GM21526 (cell line): ENCODE measurements around the gene TYRP1.

Source experiments
- ATAC-seq: cut with Tn5 transposase; IDR thresholded peaks from one replicate; pipeline ENCODE4 v1.9.1; 2021; ENCODE audit warnings: moderate library complexity; ENCODE audit not compliant: unreplicated experiment, low FRiP score

TYRP1 gene

DNA sequence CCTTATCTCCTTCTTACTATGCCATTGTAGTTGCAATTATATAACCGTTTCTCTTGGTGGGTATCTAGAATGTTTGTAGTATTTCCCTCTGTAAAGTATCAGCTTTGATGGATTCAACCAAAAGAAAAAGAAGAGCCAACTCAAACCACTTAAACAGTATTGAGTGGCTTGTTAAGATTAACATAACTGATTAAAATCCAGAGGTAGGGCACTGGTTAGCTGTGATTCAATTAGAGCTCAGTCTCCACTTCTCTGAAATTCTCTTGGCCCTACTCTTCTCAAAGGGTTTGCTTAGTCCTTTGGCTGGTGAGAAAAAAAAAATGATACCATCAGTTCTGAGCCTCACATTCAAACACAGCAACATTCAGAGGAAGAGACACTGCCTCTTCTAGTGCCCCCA is 37.0 kb downstream of the TYRP1 start:
- no peak for ATAC-seq

DNA sequence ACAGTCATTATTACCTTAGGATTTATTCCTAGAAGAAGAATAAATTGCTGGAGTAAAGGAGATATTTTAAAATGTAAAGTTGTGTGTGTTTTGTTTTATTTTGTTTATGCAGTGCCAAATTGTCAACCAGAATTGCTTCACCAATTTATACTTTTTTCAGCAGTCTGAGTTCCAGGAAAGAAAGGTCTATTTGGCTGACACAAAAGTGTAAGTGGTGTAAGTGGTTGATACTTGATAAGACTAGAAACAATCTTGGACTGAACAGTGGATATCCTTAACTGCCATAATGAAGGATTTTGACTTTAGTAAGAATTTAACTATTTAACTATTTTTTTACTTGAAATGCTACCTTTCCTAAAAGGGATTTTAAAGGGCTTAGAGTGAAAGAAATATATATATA is 37.7 kb downstream of the TYRP1 start:
- ATAC-seq: no peak

DNA sequence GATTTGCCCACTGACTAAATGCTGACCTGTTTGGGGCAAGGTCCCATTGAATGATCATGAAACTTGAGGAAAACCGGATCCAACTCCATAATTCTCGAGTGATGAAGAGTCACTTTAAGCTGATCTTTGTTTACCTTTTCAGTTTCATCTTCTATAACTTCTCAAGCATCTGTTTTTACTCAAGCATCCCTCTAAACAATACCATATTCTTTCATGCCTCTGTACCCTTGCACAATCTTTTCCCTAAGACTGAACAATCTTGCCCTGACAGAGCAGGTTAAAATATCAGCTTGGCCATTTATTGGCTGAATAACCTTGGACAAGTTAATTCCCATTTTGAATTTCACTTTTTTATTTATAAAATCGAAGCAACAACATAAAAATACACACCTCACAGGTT is 39.8 kb downstream of the TYRP1 start:
- no peak for ATAC-seq

DNA sequence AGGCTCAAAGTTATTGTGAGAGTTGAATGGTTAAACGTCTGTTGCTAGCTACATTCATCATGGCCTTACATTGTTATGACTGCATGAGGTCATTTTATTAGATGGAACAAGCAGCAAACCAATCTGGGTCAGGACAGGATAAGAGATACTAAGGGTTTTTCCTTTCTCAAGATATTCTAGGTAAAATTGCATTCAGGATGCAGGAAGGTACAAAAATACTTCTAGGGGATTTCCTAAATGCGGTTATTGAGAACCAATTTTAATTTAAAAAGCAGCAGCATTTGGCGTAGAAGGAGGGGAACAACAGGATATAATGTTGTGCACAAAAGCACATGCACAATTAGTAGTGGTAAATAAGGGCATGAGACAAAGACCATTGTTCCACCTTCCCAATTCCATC is 42.5 kb downstream of the TYRP1 start:
- ATAC-seq: no peak

DNA sequence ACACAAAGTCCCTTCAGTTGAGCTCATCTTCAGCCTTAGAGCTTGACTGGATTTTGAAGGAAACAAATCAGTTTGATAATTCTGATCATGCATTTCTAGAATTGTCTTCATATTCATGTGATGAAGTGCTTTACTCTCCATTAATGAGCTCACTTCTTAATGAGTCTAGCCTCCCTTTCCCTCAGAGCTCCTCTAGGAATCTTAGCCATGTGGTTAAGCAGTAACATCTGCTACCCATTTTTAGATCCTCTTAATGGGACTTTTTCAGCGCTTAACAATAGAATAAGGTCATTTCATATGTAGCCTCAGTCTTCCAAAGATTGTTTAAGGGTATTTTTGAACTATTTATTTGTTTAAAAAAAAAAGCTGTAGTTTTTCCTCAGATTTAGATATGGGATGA is 44.7 kb downstream of the TYRP1 start:
- no peak for ATAC-seq

DNA sequence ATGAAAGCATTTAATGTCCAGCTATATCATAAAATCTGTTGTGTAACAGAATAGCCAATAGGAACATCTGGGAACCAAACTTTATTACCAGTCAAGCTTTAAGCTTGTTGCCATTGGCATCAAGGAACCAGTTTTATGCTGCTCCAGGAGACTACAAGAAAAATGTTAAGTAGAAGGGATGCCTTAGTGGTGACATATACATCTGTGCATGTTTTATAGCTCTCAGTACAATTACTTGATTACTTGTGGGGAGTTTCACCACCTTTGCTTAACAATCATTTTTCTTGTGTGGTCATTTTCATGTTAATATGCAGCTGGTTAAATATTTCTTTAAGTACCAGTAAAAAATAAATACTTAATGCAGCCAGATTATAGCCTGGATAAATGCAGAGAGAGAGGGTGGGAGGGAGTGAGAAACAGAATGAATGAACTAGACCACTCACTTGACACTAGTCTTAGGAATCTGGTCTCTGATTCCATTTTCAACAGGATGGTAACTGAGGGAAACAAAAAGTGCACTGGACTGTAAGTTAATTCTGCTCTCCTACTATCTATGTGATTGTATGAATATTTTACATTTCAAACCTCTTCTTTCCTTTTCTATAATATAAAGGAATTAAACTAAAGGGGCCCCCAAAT is 45.9 kb downstream of the TYRP1 start:
- no peak for ATAC-seq

DNA sequence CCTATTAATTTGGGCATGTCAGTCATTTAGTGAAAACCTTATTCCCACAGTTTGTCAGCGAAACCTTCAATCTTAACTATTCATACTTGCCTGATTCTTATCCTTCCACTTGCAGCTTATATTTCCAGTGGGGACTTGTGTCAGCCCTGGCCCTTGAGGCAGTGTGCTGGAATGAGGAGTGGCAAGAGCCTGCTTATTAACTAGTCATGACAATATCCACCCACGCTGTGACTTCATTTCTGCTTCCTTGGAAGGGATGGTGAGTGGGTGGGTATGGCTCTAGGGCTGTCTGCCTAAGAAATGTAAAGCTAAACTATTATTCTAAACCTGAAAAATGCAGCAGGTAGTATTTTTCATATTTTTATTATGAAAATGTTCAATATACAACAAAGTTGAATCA is 47.7 kb downstream of the TYRP1 start:
- no peak for ATAC-seq

DNA sequence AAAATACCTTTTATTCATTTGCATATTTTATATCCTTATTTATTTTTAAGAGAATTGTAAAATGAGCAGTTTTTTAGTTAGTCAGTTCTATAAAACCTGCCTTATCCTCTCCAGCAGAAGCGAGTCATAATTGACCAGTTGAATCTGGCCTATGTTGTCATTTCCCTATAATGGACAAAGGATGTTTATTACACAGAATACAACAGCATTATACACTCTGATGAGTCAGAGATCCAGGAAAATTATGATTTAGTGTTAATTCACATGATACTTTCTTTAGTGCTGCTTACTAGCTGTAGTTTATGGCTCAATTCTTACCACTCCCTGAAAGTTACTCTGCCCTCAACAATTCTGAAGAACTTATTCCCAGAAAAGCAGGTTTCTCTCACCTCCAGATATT is 54.8 kb downstream of the TYRP1 start:
- no peak for ATAC-seq

DNA sequence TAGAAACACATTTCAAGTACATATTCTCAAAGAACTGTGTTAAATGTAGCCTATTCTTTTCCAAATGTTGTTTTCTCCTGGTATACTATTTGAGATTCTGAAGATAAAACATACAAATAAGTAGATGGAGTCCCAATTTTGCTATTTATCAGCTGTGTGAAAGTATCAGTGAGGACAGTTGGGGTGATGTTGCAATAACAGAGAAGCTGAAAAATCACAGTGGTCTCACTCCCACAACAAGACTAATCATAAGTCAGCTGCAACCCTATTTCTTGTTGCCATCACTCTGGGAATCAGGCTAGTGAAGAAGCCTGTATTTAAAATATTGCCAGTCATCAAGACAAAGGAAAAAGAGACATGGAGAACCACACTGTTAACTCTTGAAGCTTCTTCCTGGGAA is 55.8 kb downstream of the TYRP1 start:
- ATAC-seq: no peak

DNA sequence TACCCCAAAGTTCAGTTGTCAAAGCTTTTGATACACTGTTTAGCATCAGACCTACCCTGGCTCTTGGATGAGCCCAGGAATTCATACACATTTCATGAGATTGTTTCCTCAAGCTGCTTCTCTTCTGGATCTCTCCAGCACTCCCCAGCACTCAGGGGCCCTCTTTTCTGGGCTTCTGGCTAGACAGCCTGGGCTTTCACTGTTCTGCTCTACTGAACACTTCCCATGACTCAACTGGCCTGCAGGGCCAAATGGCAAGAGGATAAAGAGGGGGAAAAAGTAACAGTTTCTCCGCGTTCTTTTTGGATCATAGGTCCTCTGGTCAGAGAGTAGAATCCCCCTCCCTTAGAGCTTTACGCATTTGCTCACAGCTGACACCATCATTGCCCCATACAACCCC is 60.7 kb downstream of the TYRP1 start:
- ATAC-seq: no peak

DNA sequence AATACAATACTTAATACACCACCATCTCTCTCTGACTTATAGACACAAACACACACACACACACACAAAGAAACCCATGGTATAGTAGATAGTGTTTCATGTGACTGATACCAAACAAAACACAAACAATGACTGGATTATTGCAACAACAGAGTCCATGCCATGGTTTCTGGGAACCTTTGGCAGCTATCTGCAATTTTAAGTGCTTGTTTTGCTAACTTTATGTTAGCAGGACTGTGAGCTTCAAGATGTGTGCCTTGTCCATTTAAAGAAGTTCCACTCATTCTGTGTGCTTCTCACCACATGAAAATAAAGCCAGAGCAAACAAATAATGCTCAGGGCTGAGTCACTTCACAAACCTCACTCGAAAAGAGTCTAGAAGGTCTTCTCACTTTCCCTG is 66.6 kb downstream of the TYRP1 start:
- ATAC-seq: no peak
